ENCODE measurements around the gene HSH2D. TPM values are rescaled to one million over a fixed set of nuclear protein-coding genes. Genes with fewer than 3 reads are reported as not detected.

HSH2D gene
- total RNA-seq, 1 experiment from 2014 or later: 10.9 TPM

GRCh38 chr19:16112778-16113177, 30.7 kb upstream of the HSH2D start:
- H3K4me2 ChIP-seq: peak overlapping the region; percentile 98
- H3K9me3 ChIP-seq (ENCODE audit: insufficient read depth, low read depth): no peaks in the 10 kb centered on the region
- no peaks in the 10 kb centered on the region for H3K27me3 ChIP-seq (ENCODE audit: insufficient read depth, low read depth)
- no peaks in the 10 kb centered on the region for H3K9me2 ChIP-seq (ENCODE audit: insufficient read depth)
- ChIA-PET POLR2A (ENCODE audit: unreplicated experiment) (interaction anchor here (0.6 kb wide), 1 partner anchor 76 kb away, joined by 3 read pairs; no protein-coding TSS in a partner anchor), CTCF (interaction anchor here (0.6 kb wide), 1 partner anchor 67 kb away, joined by 3 read pairs; no protein-coding TSS in a partner anchor)
- H3K79me2 ChIP-seq (ENCODE audit: low read depth): peaks cover 52% of the 10 kb centered on the region
- no peak overlapping the region for H3K27ac ChIP-seq
- no peaks in the 10 kb centered on the region; the same call in 1 of the 2 replicates for H3K36me3 ChIP-seq (ENCODE audit: low read depth)
- H3K4me3 ChIP-seq: peak overlapping the region; percentile 97
- intact Hi-C loops (cut with micrococcal nuclease; ENCODE audit: unreplicated experiment): no loop called here
- 0 out of 2 replicates have a peak, but pooled peaks cover 5% of the 10 kb centered on the region for H3F3A ChIP-seq (ENCODE audit: insufficient read depth, low read depth)
- peaks cover 12% of the 10 kb centered on the region for H3K4me1 ChIP-seq (replicated peaks; ENCODE audit: insufficient read depth)
- H2AFZ ChIP-seq: no peak overlapping the region
- peaks cover 8% of the 10 kb centered on the region; the same call in 1 of the 2 replicates for H4K20me1 ChIP-seq (ENCODE audit: insufficient read depth)
- no TSS peak for BruUV-seq (replicated peaks)
- no peak for DNase-seq
- TF ChIP-seq EZH2 (IDR thresholded peaks at IDR 0.05; ENCODE audit: low read depth): no peak
- no peak for TF ChIP-seq CTCF (conservative IDR thresholded peaks at IDR 0.05)

- peaks cover 12% of the 10 kb centered on the region for H3K4me1 ChIP-seq (replicated peaks; ENCODE audit: insufficient read depth)
- peaks cover 8% of the 10 kb centered on the region; the same call in 1 of the 2 replicates for H4K20me1 ChIP-seq (ENCODE audit: insufficient read depth)
- DNase-seq: no peak
- H3K9me3 ChIP-seq (ENCODE audit: insufficient read depth, low read depth): no peaks in the 10 kb centered on the region
- H3K27ac ChIP-seq: no peak overlapping the region
- no peaks in the 10 kb centered on the region for H3K9me2 ChIP-seq (ENCODE audit: insufficient read depth)
- intact Hi-C loops (cut with micrococcal nuclease; ENCODE audit: unreplicated experiment): no loop called here
- no peaks in the 10 kb centered on the region; the same call in 1 of the 2 replicates for H3K36me3 ChIP-seq (ENCODE audit: low read depth)
- no peaks in the 10 kb centered on the region for H3K27me3 ChIP-seq (ENCODE audit: insufficient read depth, low read depth)
- no peak overlapping the region for H3K4me2 ChIP-seq
- no peak overlapping the region for H3K4me3 ChIP-seq
- no peak overlapping the region for H2AFZ ChIP-seq
- peaks cover 52% of the 10 kb centered on the region for H3K79me2 ChIP-seq (ENCODE audit: low read depth)
- no TSS peak for BruUV-seq (replicated peaks)
- H3F3A ChIP-seq (ENCODE audit: insufficient read depth, low read depth): 0 out of 2 replicates have a peak, but pooled peaks cover 2% of the 10 kb centered on the region
- CTCF ChIA-PET: no interaction called here
- TF ChIP-seq EZH2 (IDR thresholded peaks at IDR 0.05; ENCODE audit: low read depth) (no peak), CTCF (conservative IDR thresholded peaks at IDR 0.05) (no peak)
- POLR2A ChIA-PET (ENCODE audit: unreplicated experiment): no interaction called here
Observed at GRCh38 chr19:16113727-16114126, 29.8 kb upstream of the HSH2D start.

GRCh38 chr19:16115301-16116039, 28.0 kb upstream of the HSH2D start:
- TF ChIP-seq EZH2 (IDR thresholded peaks at IDR 0.05; ENCODE audit: low read depth): no peak
- TF ChIP-seq CTCF (conservative IDR thresholded peaks at IDR 0.05): no peak
- no TSS peak for BruUV-seq (replicated peaks)
- DNase-seq: no peak
- no peaks in the 10 kb centered on the region for H3K9me3 ChIP-seq (ENCODE audit: insufficient read depth, low read depth)
- no peak overlapping the region for H3K4me2 ChIP-seq
- POLR2A ChIA-PET (ENCODE audit: unreplicated experiment): no interaction called here
- H3K36me3 ChIP-seq (ENCODE audit: low read depth): peaks cover 11% of the 10 kb centered on the region; the same call in 1 of the 2 replicates
- peaks cover 52% of the 10 kb centered on the region for H3K79me2 ChIP-seq (ENCODE audit: low read depth)
- intact Hi-C loops (cut with micrococcal nuclease; ENCODE audit: unreplicated experiment): no loop called here
- H3F3A ChIP-seq (ENCODE audit: insufficient read depth, low read depth): no peaks in the 10 kb centered on the region
- H3K4me1 ChIP-seq (replicated peaks; ENCODE audit: insufficient read depth): peaks cover 12% of the 10 kb centered on the region
- H3K9me2 ChIP-seq (ENCODE audit: insufficient read depth): no peaks in the 10 kb centered on the region
- CTCF ChIA-PET: interaction anchor here (0.6 kb wide), 1 partner anchor 70 kb away, joined by 3 read pairs; the partner anchor contains the start of gene FAM32A
- H2AFZ ChIP-seq: no peak overlapping the region
- no peak overlapping the region for H3K4me3 ChIP-seq
- peaks cover 8% of the 10 kb centered on the region; the same call in 1 of the 2 replicates for H4K20me1 ChIP-seq (ENCODE audit: insufficient read depth)
- H3K27me3 ChIP-seq (ENCODE audit: insufficient read depth, low read depth): no peaks in the 10 kb centered on the region
- H3K27ac ChIP-seq: no peak overlapping the region

Measured in PC-9 (cell line).